B cell (primary cell): ENCODE results near the gene PRSS50.

ENCODE experiments used
- EZH2 ChIP-seq: IDR thresholded peaks from 2 replicates; pipeline ENCODE4 v1.6.1; 2012; ENCODE audit warnings: borderline replicate concordance, low read depth, mild to moderate bottlenecking, moderate library complexity, low read length; ENCODE audit not compliant: insufficient read depth, poor library complexity, severe bottlenecking
- TF ChIP-seq, protein P1 (sequence below): fragments of 200-600 bp; IDR thresholded peaks from one replicate; pipeline ENCODE4 v1.8.0; 2022; ENCODE audit warnings: antibody characterized with exemption, mild to moderate bottlenecking

DNA sequence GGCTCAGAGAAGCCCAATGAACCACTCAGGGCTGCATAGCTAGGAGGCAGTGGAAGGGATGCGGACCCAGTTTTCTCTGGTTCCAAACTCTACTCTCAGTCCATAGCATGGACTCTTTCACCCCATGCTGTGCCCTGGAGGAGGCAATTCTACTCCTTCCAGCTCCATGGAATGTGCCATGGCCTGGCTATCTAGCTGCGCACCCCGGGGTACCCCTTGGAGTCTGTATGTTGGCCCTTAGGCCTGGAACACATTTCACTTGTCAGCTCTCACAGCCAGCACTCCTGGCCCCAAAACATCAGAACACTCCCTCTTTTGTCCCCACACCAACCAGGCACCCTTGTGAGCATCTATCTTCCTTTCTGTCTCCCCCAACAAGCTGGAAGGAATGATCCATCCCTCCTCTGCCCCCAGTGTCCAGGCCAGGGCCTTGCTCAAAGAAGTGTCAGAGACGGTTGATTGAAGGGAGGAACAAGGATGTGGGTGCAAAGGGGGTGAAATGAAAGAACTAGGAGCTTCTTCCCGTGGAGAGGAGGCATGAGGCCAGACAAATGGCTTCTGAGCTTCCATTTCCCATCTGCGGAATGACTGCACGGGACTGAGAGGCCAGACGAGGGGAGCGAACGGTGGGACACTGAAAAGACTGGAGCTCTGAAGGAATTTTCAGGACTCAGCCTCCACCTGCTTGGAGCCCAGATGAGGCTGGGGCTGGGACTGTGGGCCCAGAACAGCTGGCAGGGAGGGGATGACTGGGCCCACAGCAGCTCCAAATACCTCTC lies 2.8 kb downstream of the PRSS50 start:
- TF ChIP-seq, protein P1, sequence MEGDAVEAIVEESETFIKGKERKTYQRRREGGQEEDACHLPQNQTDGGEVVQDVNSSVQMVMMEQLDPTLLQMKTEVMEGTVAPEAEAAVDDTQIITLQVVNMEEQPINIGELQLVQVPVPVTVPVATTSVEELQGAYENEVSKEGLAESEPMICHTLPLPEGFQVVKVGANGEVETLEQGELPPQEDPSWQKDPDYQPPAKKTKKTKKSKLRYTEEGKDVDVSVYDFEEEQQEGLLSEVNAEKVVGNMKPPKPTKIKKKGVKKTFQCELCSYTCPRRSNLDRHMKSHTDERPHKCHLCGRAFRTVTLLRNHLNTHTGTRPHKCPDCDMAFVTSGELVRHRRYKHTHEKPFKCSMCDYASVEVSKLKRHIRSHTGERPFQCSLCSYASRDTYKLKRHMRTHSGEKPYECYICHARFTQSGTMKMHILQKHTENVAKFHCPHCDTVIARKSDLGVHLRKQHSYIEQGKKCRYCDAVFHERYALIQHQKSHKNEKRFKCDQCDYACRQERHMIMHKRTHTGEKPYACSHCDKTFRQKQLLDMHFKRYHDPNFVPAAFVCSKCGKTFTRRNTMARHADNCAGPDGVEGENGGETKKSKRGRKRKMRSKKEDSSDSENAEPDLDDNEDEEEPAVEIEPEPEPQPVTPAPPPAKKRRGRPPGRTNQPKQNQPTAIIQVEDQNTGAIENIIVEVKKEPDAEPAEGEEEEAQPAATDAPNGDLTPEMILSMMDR: no peak
- no peak for TF ChIP-seq EZH2
